ENCODE measurements around the gene KCNIP1. TPM values are rescaled to one million over a fixed set of nuclear protein-coding genes. Genes with fewer than 3 reads are reported as not detected.

Gene KCNIP1
- total and polyA plus RNA-seq, 2 of the 8 experiments (the other 6 are each of a cell fraction or from before 2014, with no cell fraction given), result 0.52 to 0.83 TPM

- Histone ChIP-seq H4K8ac (ENCODE audit: extremely low read depth, insufficient read depth, low read length) (no peak overlapping the region), H2BK120ac (replicated peaks; ENCODE audit: low read depth, low read length) (no peak overlapping the region), H3K23me2 (ENCODE audit: low read depth, low read length) (no peaks in the 10 kb centered on the region; the same call in 1 of the 2 replicates), H3K79me1 (ENCODE audit: low read depth, low read length) (no peaks in the 10 kb centered on the region), H3K23ac (ENCODE audit: insufficient read length) (no peak overlapping the region), H3K4me2 (ENCODE audit: insufficient read depth in 1 of 2, low read depth in 2 of 2, low read length in 2 of 2) (no peak overlapping the region), H3K36me3 (ENCODE audit: control insufficient read depth in 2 of 4, insufficient read depth in 4 of 4, low read length in 3 of 4) (no peaks in the 10 kb centered on the region), H3K4me3 (ENCODE audit: extremely low read depth in 1 of 4, insufficient read depth in 2 of 4, low read depth in 3 of 4, low read length in 4 of 4) (no peak overlapping the region), H3K27me3 (replicated peaks in 1 of 4; ENCODE audit: control insufficient read depth in 3 of 4, extremely low read depth in 1 of 4, insufficient read depth in 3 of 4, low read length in 3 of 4) (no peaks in the 10 kb centered on the region; a peak in 1 of 7 replicates), H2BK12ac (ENCODE audit: low read depth, low read length) (no peak overlapping the region), H3K79me2 (ENCODE audit: control insufficient read depth in 1 of 2, insufficient read depth in 2 of 2, low read length in 2 of 2) (no peaks in the 10 kb centered on the region), H3K4me1 (replicated peaks in 1 of 4; ENCODE audit: control insufficient read depth in 3 of 4, insufficient read depth in 4 of 4, low read length in 3 of 4) (peaks cover 0 to 4% (median 0%) of the 10 kb centered on the region in 4 experiments; a peak in 2 of 7 replicates), H2AFZ (ENCODE audit: low read length) (no peak overlapping the region), H4K91ac (replicated peaks; ENCODE audit: insufficient read length, low read length) (no peak overlapping the region), H3K14ac (ENCODE audit: insufficient read length) (no peak overlapping the region), H2AK5ac (ENCODE audit: low read depth, low read length) (no peak overlapping the region), H3K27ac (ENCODE audit: low read depth, low read length) (no peak overlapping the region), H2BK15ac (ENCODE audit: low read length) (no peak overlapping the region), H2BK20ac (ENCODE audit: low read length) (no peak overlapping the region), H3K9ac (replicated peaks in 1 of 4; ENCODE audit: extremely low read depth in 1 of 4, low read depth in 3 of 4, low read length in 3 of 4) (no peak overlapping the region), H3K9me3 (ENCODE audit: insufficient read depth in 2 of 2, low read depth in 1 of 2, low read length in 1 of 2) (no peaks in the 10 kb centered on the region), H4K5ac (ENCODE audit: insufficient read length, low read depth, low read length) (no peak overlapping the region), H4K20me1 (replicated peaks in 1 of 2; ENCODE audit: control insufficient read depth in 1 of 2, insufficient read depth in 2 of 2, low read length in 2 of 2) (no peaks in the 10 kb centered on the region), H3K4ac (replicated peaks; ENCODE audit: insufficient read length, low read depth, low read length) (no peak overlapping the region), H2BK5ac (ENCODE audit: low read depth, low read length) (no peak overlapping the region), H3K18ac (ENCODE audit: extremely low read depth, low read length) (no peak overlapping the region), H3K56ac (replicated peaks; ENCODE audit: insufficient read length, low read depth, low read length) (no peak overlapping the region)
- DNase-seq (ENCODE audit: low read depth in 1 of 2, low spot score in 2 of 2) (peak in 1 of 2 experiments; percentile 17), FAIRE-seq (no peak)
- 66 to 100% methylated on average over 2 to 4 of the region's 4 CpGs for WGBS, 2 experiments (ENCODE audit: extremely low coverage in 1 of 2, insufficient coverage in 1 of 2, insufficient read length in 1 of 2, insufficient replicate concordance in 2 of 2, low coverage in 1 of 2, low lambda C conversion rate in 2 of 2, missing lambda C conversion rate in 1 of 2)
- ChIA-PET POLR2A (ENCODE audit: partially characterized antibody) (interaction anchor here (0.6 kb wide), 1 partner anchor 116 kb away, joined by 3 read pairs; no protein-coding TSS in a partner anchor), CTCF (ENCODE audit: partially characterized antibody) (interaction anchor here (1.2 to 5.3 kb wide), 4 partner anchors 9 to 154 kb away, joined by 3 to 25 read pairs (median 4); no protein-coding TSS in a partner anchor)
- peak in 1 of 3 experiments; percentile 10; a peak in 1 of 4 replicates for TF ChIP-seq CTCF (IDR thresholded peaks at IDR 0.05; ENCODE audit: control extremely low read depth in 1 of 3, insufficient read depth in 1 of 3, low read depth in 1 of 3, low read length in 3 of 3)
- no peak for TF ChIP-seq ASH2L (IDR thresholded peaks at IDR 0.05; ENCODE audit: low read length)
- TF ChIP-seq TBP (IDR thresholded peaks at IDR 0.05; ENCODE audit: low read depth, low read length), result no peak
- TF ChIP-seq SP4 (IDR thresholded peaks at IDR 0.05; ENCODE audit: low read length), result no peak
- no peak for TF ChIP-seq SRF (IDR thresholded peaks at IDR 0.05; ENCODE audit: low read depth, low read length)
- no peak for TF ChIP-seq NANOG (IDR thresholded peaks at IDR 0.05; ENCODE audit: insufficient read depth, low read depth, low read length, poor library complexity, severe bottlenecking)
- TF ChIP-seq BRCA1 (IDR thresholded peaks at IDR 0.05; ENCODE audit: low read depth, low read length), result no peak
- no peak for TF ChIP-seq NRF1 (IDR thresholded peaks at IDR 0.05; ENCODE audit: low read depth, low read length)
- no peak for TF ChIP-seq CBX5 (IDR thresholded peaks at IDR 0.05; ENCODE audit: low read depth, low read length)
- no peak for TF ChIP-seq JUN (IDR thresholded peaks at IDR 0.05; ENCODE audit: low read depth, low read length)
- no peak for TF ChIP-seq TEAD4 (IDR thresholded peaks at IDR 0.05; ENCODE audit: low read depth, low read length)
- peak; percentile 33 to 44; a peak in 3 of 4 replicates for TF ChIP-seq RAD21 (IDR thresholded peaks at IDR 0.05 in 1 of 2, conservative IDR thresholded peaks at IDR 0.05 in 1 of 2; ENCODE audit: low read depth in 2 of 2, low read length in 2 of 2)
These were observed 24.3 kb upstream of the KCNIP1 start for GRCh38 chr5:170479484-170479883.

All from H1 (cell line).